Inferior parietal cortex (tissue), 1 donor: ENCODE data around the gene MPZL2.
A peak's percentile ranks its signal among the peaks of the same experiment; 100 is the strongest.

Source experiments
- DNase-seq: peaks from one replicate; pipeline ENCODE4 v3.0.0-alpha.2; 2016; ENCODE audit errors: extremely low spot score

Gene MPZL2

GRCh38 chr11:118221419-118221818 is 42.7 kb downstream of the MPZL2 start:
- no peak for DNase-seq

- no peak for DNase-seq
Measured at GRCh38 chr11:118219732-118220131, 44.4 kb downstream of the MPZL2 start.

- no peak for DNase-seq
Measured at GRCh38 chr11:118219244-118219643, 44.9 kb downstream of the MPZL2 start.

GRCh38 chr11:118217575-118217974 is 46.5 kb downstream of the MPZL2 start:
- no peak for DNase-seq

- no peak for DNase-seq
Measured at GRCh38 chr11:118216621-118217481, 47.2 kb downstream of the MPZL2 start.

GRCh38 chr11:118215765-118216164 is 48.3 kb downstream of the MPZL2 start:
- DNase-seq: no peak

GRCh38 chr11:118215262-118215661 is 48.8 kb downstream of the MPZL2 start:
- DNase-seq: no peak

- no peak for DNase-seq
Measured at GRCh38 chr11:118214210-118214914, 49.7 kb downstream of the MPZL2 start.

- no peak for DNase-seq
Measured at GRCh38 chr11:118213781-118214180, 50.3 kb downstream of the MPZL2 start.

- DNase-seq: no peak
Measured at GRCh38 chr11:118213201-118213600, 50.9 kb downstream of the MPZL2 start.

GRCh38 chr11:118212781-118213191 is 51.3 kb downstream of the MPZL2 start:
- no peak for DNase-seq

- no peak for DNase-seq
Measured at GRCh38 chr11:118212131-118212725, 51.9 kb downstream of the MPZL2 start.

- DNase-seq: peak; percentile 31
Measured at GRCh38 chr11:118211006-118211405, 53.1 kb downstream of the MPZL2 start.

GRCh38 chr11:118210323-118210722 is 53.8 kb downstream of the MPZL2 start:
- no peak for DNase-seq

- DNase-seq: no peak
Measured at GRCh38 chr11:118209033-118209432, 55.1 kb downstream of the MPZL2 start.

GRCh38 chr11:118207079-118207478 is 57.0 kb downstream of the MPZL2 start:
- DNase-seq: no peak

- no peak for DNase-seq
Measured at GRCh38 chr11:118206391-118207031, 57.6 kb downstream of the MPZL2 start.

- no peak for DNase-seq
Measured at GRCh38 chr11:118205606-118206378, 58.3 kb downstream of the MPZL2 start.
